ENCODE measurements around the gene RPL7A.

Gene RPL7A

GRCh38 chr9:133349965-133350616 is 2.1 kb downstream of the RPL7A start:
- no peak for DNase-seq

DNA sequence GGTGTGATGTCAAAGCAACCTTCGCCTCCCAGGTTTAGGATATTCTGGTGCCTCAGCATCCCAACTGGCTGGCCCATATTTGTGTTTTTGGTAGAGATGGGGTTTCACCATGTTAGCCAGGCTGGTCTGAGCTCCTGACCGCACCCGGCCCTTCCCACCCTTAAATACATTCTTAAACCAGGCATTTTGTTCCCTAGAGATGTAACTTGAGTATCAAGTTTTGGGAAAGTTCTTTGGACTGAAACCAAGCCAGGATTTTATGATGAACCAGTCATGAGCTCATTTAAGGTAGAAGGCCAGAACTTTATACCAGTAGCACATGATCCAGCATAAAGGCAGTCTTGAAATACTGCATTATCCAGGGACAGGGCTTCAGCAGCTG is 3.5 kb downstream of the RPL7A start:
- no peak for DNase-seq

DNA sequence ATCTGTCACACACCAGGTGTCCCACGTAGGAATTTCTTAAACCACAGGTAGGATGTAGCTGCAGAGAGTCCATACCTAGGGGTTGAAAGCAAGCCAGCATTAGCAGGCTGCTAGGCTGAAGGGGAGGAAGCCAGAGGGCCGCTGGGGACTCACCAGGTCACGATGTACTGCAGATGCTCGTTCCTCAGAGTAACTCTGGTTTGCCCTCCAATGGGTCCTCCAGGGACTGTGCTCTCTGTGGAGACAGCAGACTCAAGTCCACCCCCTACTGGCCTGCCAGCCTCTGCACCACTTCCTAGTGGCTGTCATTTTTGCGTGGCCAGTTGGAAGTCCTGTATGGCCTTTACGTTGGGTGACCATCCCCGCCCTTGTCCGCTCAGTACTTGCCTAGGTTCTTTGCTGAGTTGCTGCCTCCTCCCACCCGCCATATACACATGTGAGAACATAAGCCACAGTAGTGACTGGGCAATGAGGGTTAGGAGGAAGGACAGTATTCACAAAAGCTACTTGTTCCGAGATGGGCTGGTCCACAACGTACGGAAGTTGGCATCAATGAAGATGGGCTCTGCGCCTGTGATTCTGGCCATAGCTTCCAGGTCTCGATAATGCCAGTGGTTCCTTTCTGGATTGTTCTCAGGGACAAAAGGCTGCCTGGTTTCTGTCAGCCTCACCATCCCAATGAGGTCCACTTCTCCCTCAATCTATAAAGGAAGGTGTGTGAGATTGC is 4.1 kb downstream of the RPL7A start:
- peak in 1 of 2 experiments; percentile 13 for DNase-seq

DNA sequence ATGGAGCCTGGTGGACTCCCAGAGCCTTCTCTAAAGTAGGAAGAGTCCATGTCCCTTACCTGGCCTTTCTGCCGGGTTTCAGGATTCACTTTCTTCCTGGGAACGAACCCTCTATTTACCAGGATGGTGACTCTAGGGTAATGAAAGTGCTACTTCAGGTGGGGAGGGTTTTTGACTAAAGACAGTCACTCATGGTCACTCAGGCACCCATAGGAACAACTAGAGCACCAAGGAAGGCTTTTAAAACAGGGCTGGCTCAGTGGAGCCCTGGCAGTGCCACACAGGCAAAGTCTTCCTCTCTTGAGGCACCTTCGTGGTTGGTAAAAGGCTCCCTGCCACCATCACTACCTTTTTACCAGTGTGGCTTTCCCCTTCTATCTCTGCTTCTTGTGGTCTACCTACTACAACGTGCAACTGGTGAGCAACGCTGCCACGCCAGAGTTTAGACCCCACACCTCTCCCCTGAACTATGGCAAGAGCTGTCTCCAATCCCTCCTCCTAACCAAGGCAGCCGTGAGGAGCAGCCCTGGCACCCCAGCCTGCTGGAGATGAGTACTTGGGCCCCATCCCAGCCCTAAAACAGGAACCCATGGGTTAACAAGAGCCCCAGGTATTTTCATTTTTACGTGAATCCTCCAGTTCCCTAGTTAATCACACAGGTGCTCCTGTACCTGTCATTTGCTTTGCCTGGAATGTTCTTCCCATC is 4.8 kb downstream of the RPL7A start:
- no peak for DNase-seq

- DNase-seq, result no peak
Measured at GRCh38 chr9:133353548-133353947, 5.5 kb downstream of the RPL7A start.

DNA sequence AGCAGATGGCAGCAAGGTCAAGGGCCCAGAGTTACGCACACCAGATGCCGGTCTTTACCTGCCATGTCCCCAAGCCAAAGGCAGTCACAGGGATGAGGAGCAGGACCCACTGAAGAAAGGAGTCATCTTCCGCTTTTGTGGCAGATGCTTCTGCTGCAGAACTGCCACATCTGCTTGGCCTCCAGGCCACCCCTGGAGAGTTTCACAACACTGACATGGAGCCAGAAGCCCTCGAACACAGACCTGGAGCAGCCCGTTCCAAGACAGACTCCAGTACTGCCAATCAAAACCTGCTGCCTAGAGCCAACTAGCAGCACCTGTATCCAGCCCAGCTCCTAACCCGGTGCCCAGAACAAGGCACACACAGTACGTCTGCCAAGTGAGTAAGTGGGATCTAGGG is 6.7 kb downstream of the RPL7A start:
- no peak for DNase-seq

- DNase-seq, result peak in 1 of 2 experiments; percentile 39
Measured at GRCh38 chr9:133355881-133356357, 7.9 kb downstream of the RPL7A start.

- peak; percentile 84 to 90 for DNase-seq
Measured at GRCh38 chr9:133356391-133357091, 8.5 kb downstream of the RPL7A start, which contains the start of the genes SURF1 and SURF2. SURF1 (minus strand) TSS chr9:133356487; CDS start chr9:133356453, 34 bp downstream. SURF2 (plus strand) TSS chr9:133356550; CDS start chr9:133356593, 43 bp downstream.

GRCh38 chr9:133357656-133358055 is 9.6 kb downstream of the RPL7A start:
- no peak for DNase-seq

- DNase-seq, result peak in 1 of 2 experiments; percentile 5
Measured at GRCh38 chr9:133359399-133360175, 11.6 kb downstream of the RPL7A start.

- no peak for DNase-seq
Measured at GRCh38 chr9:133360400-133361393, 12.7 kb downstream of the RPL7A start.

DNA sequence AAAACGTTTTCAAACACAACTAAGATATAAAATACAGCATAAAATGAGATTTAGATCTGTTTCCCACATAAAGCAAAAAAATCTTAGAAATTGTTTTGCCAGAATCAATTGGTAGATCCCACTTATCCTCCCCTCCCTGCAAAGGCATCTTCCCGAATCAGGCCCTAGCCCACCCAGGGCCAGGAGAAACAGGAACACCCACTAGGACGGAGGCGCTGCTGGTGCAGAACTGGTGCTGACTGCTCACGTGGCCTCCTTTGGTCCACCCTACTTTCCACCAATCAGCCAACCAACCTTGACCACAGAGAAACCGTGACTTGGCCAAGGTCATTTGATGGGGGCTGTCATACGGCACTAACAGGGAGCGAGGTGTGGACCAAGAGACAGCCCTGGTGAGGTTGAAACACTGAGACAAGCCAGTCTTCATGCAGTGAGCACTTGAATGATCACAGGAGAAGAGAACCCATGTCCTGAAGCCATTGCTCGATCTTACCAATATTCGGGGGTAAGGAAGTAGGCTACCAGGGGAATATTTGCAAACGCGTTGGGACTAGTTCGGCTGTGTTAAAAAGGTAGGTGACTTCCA is 13.6 kb downstream of the RPL7A start:
- DNase-seq, result no peak

- DNase-seq, result no peak
Measured at GRCh38 chr9:133362359-133363044, 14.5 kb downstream of the RPL7A start.

DNA sequence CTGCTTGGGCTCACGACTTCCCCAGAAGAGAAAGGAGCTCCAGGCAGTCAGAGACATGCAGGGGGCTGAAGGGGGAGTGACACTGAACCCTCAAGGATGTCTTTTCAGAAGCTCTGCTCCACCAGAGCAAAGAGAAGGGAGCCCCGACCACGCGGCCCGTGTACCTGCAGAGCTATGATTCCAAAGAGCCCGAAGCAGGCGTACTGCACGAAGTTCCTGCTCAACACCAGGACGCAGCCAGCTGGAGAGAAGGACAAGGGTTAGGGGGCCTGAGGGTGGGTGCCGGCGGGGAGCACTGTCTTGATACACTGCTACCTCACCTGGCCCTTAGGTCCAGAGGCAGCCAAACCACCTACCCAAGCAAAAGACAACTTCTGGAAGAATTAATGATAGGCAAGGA is 18.4 kb downstream of the RPL7A start:
- DNase-seq, result no peak

DNA sequence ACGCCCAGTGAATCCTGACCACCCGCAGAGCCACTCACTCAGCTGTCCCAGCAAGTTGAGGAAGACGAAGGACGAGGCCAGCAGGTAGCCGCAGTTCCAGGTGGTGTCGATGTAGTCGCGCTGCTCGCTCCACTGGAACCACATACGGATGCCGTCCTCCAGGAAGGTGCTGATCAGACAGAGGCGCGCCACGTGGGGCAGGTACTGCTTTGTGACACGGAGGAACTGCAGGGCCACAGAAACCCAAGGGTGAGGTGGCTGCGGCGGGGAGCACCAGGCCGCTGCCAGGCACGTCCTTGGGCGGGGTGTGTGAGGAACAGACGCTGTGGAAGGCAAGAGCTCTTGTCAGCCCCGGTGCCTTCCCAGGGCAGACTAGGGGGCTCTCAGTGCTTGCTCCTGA is 19.2 kb downstream of the RPL7A start:
- no peak for DNase-seq

DNA sequence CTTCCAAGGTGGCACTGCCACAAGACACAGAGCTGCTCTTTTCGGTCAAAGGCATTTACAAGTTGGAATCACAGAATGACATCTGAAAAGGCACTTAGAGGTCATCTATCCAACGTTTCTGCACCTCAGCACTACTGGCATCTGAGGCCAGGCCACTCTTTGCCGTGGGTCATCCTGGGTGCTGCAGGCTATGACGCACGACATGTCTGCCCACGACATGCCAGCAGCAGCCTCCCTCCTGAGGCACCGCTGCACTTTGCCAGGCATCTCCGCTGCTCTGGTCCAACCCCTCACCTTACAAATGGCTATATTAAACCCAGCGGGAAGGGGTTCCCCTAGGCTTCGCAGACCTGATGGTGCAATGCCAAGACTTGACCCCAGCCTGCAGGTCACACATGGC is 19.8 kb downstream of the RPL7A start:
- DNase-seq, result no peak

- peak; percentile 85 to 96 for DNase-seq
Measured at GRCh38 chr9:133368249-133368881, 20.3 kb downstream of the RPL7A start.

GRCh38 chr9:133369422-133369821 is 21.4 kb downstream of the RPL7A start:
- no peak for DNase-seq

DNA sequence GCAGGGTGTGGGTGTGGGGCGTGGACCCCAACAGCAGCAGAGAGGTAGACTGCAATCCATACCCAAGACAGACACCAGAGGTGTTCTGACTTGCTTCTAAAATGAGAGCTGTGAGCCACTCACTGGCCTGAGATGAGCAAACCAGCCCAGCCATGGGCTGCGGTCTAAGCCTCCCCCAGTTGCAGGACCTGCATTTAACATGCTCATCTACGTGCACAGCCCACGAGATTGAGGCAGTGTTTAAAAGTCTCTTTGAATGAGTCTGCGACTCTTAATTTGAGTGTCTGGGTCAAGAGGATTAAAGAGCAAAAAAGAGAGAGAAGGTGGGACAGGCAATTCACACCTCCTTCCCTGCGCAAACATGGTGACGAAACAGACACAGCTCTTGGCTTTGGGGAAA is 21.9 kb downstream of the RPL7A start:
- no peak for DNase-seq
